ENCODE results near the gene THAP9. TPM values are rescaled to one million over a fixed set of nuclear protein-coding genes. Genes with fewer than 3 reads are reported as not detected.

Gene THAP9
- total and polyA plus RNA-seq, 3 donors from 2014 or later, result 18.0 to 29.0 (median 21.7) TPM

GRCh38 chr4:82965763-82966162, 65.2 kb downstream of the THAP9 start:
- Histone ChIP-seq H3K4me1 (no peaks in the 10 kb centered on the region), H3K27ac (no peak overlapping the region), H3K4me3 (no peak overlapping the region), H3K27me3 (no peaks in the 10 kb centered on the region), H3K36me3 (ENCODE audit: low read depth, missing control alignments) (no peaks in the 10 kb centered on the region), H3K9me3 (no peaks in the 10 kb centered on the region)
- intact Hi-C loops (cut with DNase I; ENCODE audit: low total_unique reads), result no loop called here
- TF ChIP-seq POLR2A (IDR thresholded peaks at IDR 0.05) (no peak), CTCF (IDR thresholded peaks at IDR 0.05) (no peak)
- WGBS, 2 donors, result 92 to 93% methylated on average over 2 of the region's 2 CpGs
- no peak for DNase-seq

GRCh38 chr4:82968972-82969371, 68.4 kb downstream of the THAP9 start:
- TF ChIP-seq POLR2A (IDR thresholded peaks at IDR 0.05) (no peak), CTCF (IDR thresholded peaks at IDR 0.05) (no peak)
- intact Hi-C loops (cut with DNase I; ENCODE audit: low total_unique reads), result no loop called here

GRCh38 chr4:82969414-82969813, 68.9 kb downstream of the THAP9 start:
- Histone ChIP-seq H3K9me3 (no peaks in the 10 kb centered on the region), H3K36me3 (ENCODE audit: low read depth, missing control alignments) (no peaks in the 10 kb centered on the region), H3K27ac (no peak overlapping the region), H3K4me3 (no peak overlapping the region), H3K27me3 (no peaks in the 10 kb centered on the region), H3K4me1 (no peaks in the 10 kb centered on the region)
- TF ChIP-seq CTCF (IDR thresholded peaks at IDR 0.05) (no peak), POLR2A (IDR thresholded peaks at IDR 0.05) (no peak)
- 90 to 94% methylated on average over 2 of the region's 2 CpGs for WGBS, 2 donors
- intact Hi-C loops (cut with DNase I; ENCODE audit: low total_unique reads), result no loop called here
- DNase-seq, result no peak

More at GRCh38 chr4:82968972-82969371, 68.4 kb downstream of the THAP9 start:
- Histone ChIP-seq H3K9me3 (no peaks in the 10 kb centered on the region), H3K27ac (no peak overlapping the region), H3K4me3 (no peak overlapping the region), H3K27me3 (no peaks in the 10 kb centered on the region), H3K36me3 (ENCODE audit: low read depth, missing control alignments) (no peaks in the 10 kb centered on the region), H3K4me1 (no peaks in the 10 kb centered on the region)
- no peak for DNase-seq
- WGBS, 2 donors, result 90 to 91% methylated on average over 4 of the region's 4 CpGs

Small RNA genes lying within 50 kb of the gene (small RNA-seq; reads per million reads assigned to genes)
- gene RF00019, result 0 reads per million in 2 donors

Other genes with a start within 250 kb of the THAP9 start
- 100 to 1,000 TPM; 149 to 161 TPM for gene SCD5, start 101.9 kb upstream of the THAP9 start, total RNA-seq
- gene SCD5, start 101.9 kb upstream of the THAP9 start, polyA plus RNA-seq (ENCODE audit: insufficient read depth, low read depth, low replicate concordance), result 76.4 TPM
- gene SEC31A, start 9.6 kb upstream of the THAP9 start, total RNA-seq, result 100 to 1,000 TPM; 168 to 191 TPM
- gene SEC31A, start 9.6 kb upstream of the THAP9 start, polyA plus RNA-seq (ENCODE audit: insufficient read depth, low read depth, low replicate concordance), result 131 TPM
- 10 to 100 TPM; 14.5 to 14.6 TPM for gene LIN54, start 110.1 kb downstream of the THAP9 start, total RNA-seq
- 13.2 TPM for gene LIN54, start 110.1 kb downstream of the THAP9 start, polyA plus RNA-seq (ENCODE audit: insufficient read depth, low read depth, low replicate concordance)
- 100 to 1,000 TPM in 1 of 2 donors, 10 to 100 TPM in 1; 73.2 to 100 TPM for gene COPS4, start 134.4 kb downstream of the THAP9 start, total RNA-seq
- gene COPS4, start 134.4 kb downstream of the THAP9 start, polyA plus RNA-seq (ENCODE audit: insufficient read depth, low read depth, low replicate concordance), result 87.6 TPM
- gene PLAC8, start 214.0 kb downstream of the THAP9 start, total RNA-seq, result 1 to 10 TPM in 1 of 2 donors, under 1 TPM in 1; 0.55 to 1.3 TPM
- 2.0 TPM for gene PLAC8, start 214.0 kb downstream of the THAP9 start, polyA plus RNA-seq (ENCODE audit: insufficient read depth, low read depth, low replicate concordance)